Fibroblast of lung (primary cell): Measurements from ENCODE around the gene VAV2. TPM values are rescaled to one million over a fixed set of nuclear protein-coding genes. Genes with fewer than 3 reads are reported as not detected.

ENCODE experiments used
- DNase-seq, 2 donors: peaks; one replicate each; pipeline versions ENCODE4 v3.0.0 to v3.0.0-alpha.2; 2010; ENCODE audit warnings: low read depth in 2 of 2
- H2AFZ ChIP-seq: 2 replicates; pipeline ENCODE4 v1.5.1; 2012; ENCODE audit warnings: low read length, control low read depth, inconsistent platforms
- H3K27ac ChIP-seq: 2 replicates; pipeline ENCODE4 v1.5.1; 2011; ENCODE audit warnings: low read length, control low read depth; ENCODE audit not compliant: insufficient read depth
- H3K27me3 ChIP-seq: 2 replicates; pipeline ENCODE4 v1.5.1; 2011; ENCODE audit warnings: mild to moderate bottlenecking, low read length; ENCODE audit not compliant: control insufficient read depth, insufficient read depth
- H3K36me3 ChIP-seq: 2 replicates; pipeline ENCODE4 v1.5.1; 2011; ENCODE audit warnings: low read length; ENCODE audit not compliant: control insufficient read depth, insufficient read depth
- H3K4me1 ChIP-seq: 2 replicates; pipeline ENCODE4 v1.5.1; 2011; ENCODE audit warnings: low read length; ENCODE audit not compliant: control insufficient read depth, insufficient read depth; ENCODE audit errors: extremely low read depth
- H3K4me2 ChIP-seq: 2 replicates; pipeline ENCODE4 v1.5.1; 2011; ENCODE audit warnings: low read length, control low read depth; ENCODE audit not compliant: insufficient read depth; ENCODE audit errors: extremely low read depth
- H3K4me3 ChIP-seq, 4 experiments: fragments of 200-600 bp in 1 of 4; sonication (generic) in 1 of 4; replicated peaks in 1 of 4; 2 replicates each; pipeline ENCODE4 v1.5.1; 2011 to 2016; ENCODE audit warnings: low read length in 4 of 4, low read depth in 3 of 4, mild to moderate bottlenecking in 3 of 4, control low read depth in 2 of 4, inconsistent platforms in 1 of 4, mixed read lengths in 1 of 4; ENCODE audit not compliant: insufficient read depth in 1 of 4; ENCODE audit errors: control extremely low read depth in 1 of 4
- H3K79me2 ChIP-seq: 2 replicates; pipeline ENCODE4 v1.5.1; 2012; ENCODE audit warnings: mild to moderate bottlenecking, low read length, inconsistent platforms; ENCODE audit not compliant: control insufficient read depth, insufficient read depth
- H3K9ac ChIP-seq: 2 replicates; pipeline ENCODE4 v1.5.1; 2011; ENCODE audit warnings: mild to moderate bottlenecking, low read length, control low read depth; ENCODE audit not compliant: insufficient read depth
- H3K9me3 ChIP-seq: 2 replicates; pipeline ENCODE4 v1.5.1; 2012; ENCODE audit warnings: low read depth, low read length; ENCODE audit not compliant: control insufficient read depth, insufficient read depth
- H4K20me1 ChIP-seq: 2 replicates; pipeline ENCODE4 v1.5.1; 2011; ENCODE audit warnings: low read length; ENCODE audit not compliant: control insufficient read depth, insufficient read depth; ENCODE audit errors: extremely low read depth
- CTCF ChIP-seq, 2 donors: IDR thresholded peaks in 1 of 2; conservative IDR thresholded peaks in 1 of 2; 1 replicate in 1 of 2; 2 replicates in 1 of 2; pipeline ENCODE4 v1.5.1; 2011 to 2012; ENCODE audit warnings: low read length in 2 of 2, control low read depth in 1 of 2, inconsistent platforms in 1 of 2, low read depth in 1 of 2, mild to moderate bottlenecking in 1 of 2
- EZH2 ChIP-seq: IDR thresholded peaks from 2 replicates; pipeline ENCODE4 v1.5.1; 2012; ENCODE audit warnings: low read length, control low read depth, mild to moderate bottlenecking; ENCODE audit errors: missing control alignments
- polyA plus RNA-seq, 2 donors: library from polyadenylated mRNA; depleted of rRNA in 1 of 2; stranded (reverse) in 1 of 2; unstranded in 1 of 2; fragments of >200 nt; gene quantifications; 2 replicates each; pipeline ENCODE4 v1.2.1, GENCODE V29; 2011 to 2012; ENCODE audit warnings: missing spikeins in 1 of 2
- total RNA-seq: library from RNA; depleted of rRNA; stranded (reverse); fragments of >200 nt; gene quantifications from 2 replicates; pipeline ENCODE4 v1.2.1, GENCODE V29; 2014

Gene VAV2
- total and polyA plus RNA-seq, 2 donors (not counting 1 experiment from before 2014, with no cell fraction given): 13.7 to 17.7 TPM

- H3K4me2 ChIP-seq: no peak overlapping the region
- H3K36me3 ChIP-seq: no peaks in the 10 kb centered on the region
- H3K4me3 ChIP-seq: no peak overlapping the region
- H3K9me3 ChIP-seq: no peaks in the 10 kb centered on the region
- no peak overlapping the region for H3K9ac ChIP-seq
- H3K27me3 ChIP-seq: no peaks in the 10 kb centered on the region
- no peak overlapping the region for H2AFZ ChIP-seq
- no peak for DNase-seq
- H3K27ac ChIP-seq: no peak overlapping the region
- peaks cover 33% of the 10 kb centered on the region for H3K79me2 ChIP-seq
- H4K20me1 ChIP-seq: no peaks in the 10 kb centered on the region
- TF ChIP-seq EZH2: no peak
- TF ChIP-seq CTCF (conservative IDR thresholded peaks at IDR 0.05 in 1 of 2, IDR thresholded peaks at IDR 0.05 in 1 of 2; ENCODE audit: low read depth in 1 of 2, low read length in 2 of 2): no peak
- peaks cover 10% of the 10 kb centered on the region for H3K4me1 ChIP-seq
Observed at GRCh38 chr9:133949486-133950061, 42.5 kb downstream of the VAV2 start.

- H3K79me2 ChIP-seq: peaks cover 33% of the 10 kb centered on the region
- TF ChIP-seq CTCF (conservative IDR thresholded peaks at IDR 0.05 in 1 of 2, IDR thresholded peaks at IDR 0.05 in 1 of 2; ENCODE audit: low read depth in 1 of 2, low read length in 2 of 2): no peak
- TF ChIP-seq EZH2: no peak
- no peaks in the 10 kb centered on the region for H4K20me1 ChIP-seq
- no peak overlapping the region for H3K4me3 ChIP-seq
- DNase-seq: no peak
- no peaks in the 10 kb centered on the region for H3K9me3 ChIP-seq
- no peak overlapping the region for H3K27ac ChIP-seq
- H3K36me3 ChIP-seq: no peaks in the 10 kb centered on the region
- H2AFZ ChIP-seq: no peak overlapping the region
- peaks cover 13% of the 10 kb centered on the region for H3K4me1 ChIP-seq
- no peaks in the 10 kb centered on the region for H3K27me3 ChIP-seq
- no peak overlapping the region for H3K9ac ChIP-seq
- H3K4me2 ChIP-seq: no peak overlapping the region
Observed at GRCh38 chr9:133948561-133949485, 43.3 kb downstream of the VAV2 start.

- H3K79me2 ChIP-seq: peaks cover 35% of the 10 kb centered on the region
- H3K4me3 ChIP-seq: no peak overlapping the region
- H4K20me1 ChIP-seq: no peaks in the 10 kb centered on the region
- TF ChIP-seq CTCF (conservative IDR thresholded peaks at IDR 0.05 in 1 of 2, IDR thresholded peaks at IDR 0.05 in 1 of 2; ENCODE audit: low read depth in 1 of 2, low read length in 2 of 2): no peak
- TF ChIP-seq EZH2: no peak
- peaks cover 13% of the 10 kb centered on the region for H3K4me1 ChIP-seq
- peak in 1 of 2 donors; percentile 56 for DNase-seq
- no peak overlapping the region for H3K9ac ChIP-seq
- H3K4me2 ChIP-seq: no peak overlapping the region
- no peaks in the 10 kb centered on the region for H3K9me3 ChIP-seq
- H3K36me3 ChIP-seq: no peaks in the 10 kb centered on the region
- H3K27me3 ChIP-seq: no peaks in the 10 kb centered on the region
- H2AFZ ChIP-seq: no peak overlapping the region
- H3K27ac ChIP-seq: no peak overlapping the region
Observed at GRCh38 chr9:133948131-133948530, 44.0 kb downstream of the VAV2 start.
